ENCODE measurements around the gene CNNM1. TPM values are rescaled to one million over a fixed set of nuclear protein-coding genes. Genes with fewer than 3 reads are reported as not detected.

Gene CNNM1
- total and polyA plus RNA-seq, 2 donors (not counting 1 experiment from before 2014, with no cell fraction given) = not detected

GRCh38 chr10:99435986-99436638, 107.0 kb downstream of the CNNM1 start:
- peak; percentile 79 for TF ChIP-seq CTCF (IDR thresholded peaks at IDR 0.05)
- no peak for TF ChIP-seq EZH2 (IDR thresholded peaks at IDR 0.05; ENCODE audit: borderline replicate concordance, insufficient read depth, low read depth, low read length, poor library complexity, severe bottlenecking)
- Histone ChIP-seq H3K79me2 (ENCODE audit: control insufficient read depth, insufficient read depth, low read length) (peaks cover under 1% of the 10 kb centered on the region), H3K9me3 (ENCODE audit: control extremely low read depth in 1 of 3, control insufficient read depth in 2 of 3, insufficient read depth in 1 of 3, low read length in 2 of 3) (no peaks in the 10 kb centered on the region), H3K4me3 (ENCODE audit: control extremely low read depth in 1 of 5, extremely low read depth in 1 of 5, insufficient read depth in 1 of 5, low read depth in 2 of 5, low read length in 4 of 5) (no peak overlapping the region), H2AFZ (ENCODE audit: insufficient read depth, low read depth, low read length, poor library complexity, severe bottlenecking) (no peak overlapping the region), H3K27me3 (replicated peaks in 1 of 4; ENCODE audit: control extremely low read depth in 1 of 4, control insufficient read depth in 3 of 4, insufficient read depth in 4 of 4, low read length in 3 of 4) (no peaks in the 10 kb centered on the region), H3K4me1 (ENCODE audit: control insufficient read depth in 2 of 2, insufficient read depth in 2 of 2, low read length in 2 of 2) (peaks cover 7 to 8% of the 10 kb centered on the region in 2 donors), H3K36me3 (replicated peaks in 1 of 2; ENCODE audit: control extremely low read depth in 1 of 2, control insufficient read depth in 1 of 2, extremely low read depth in 1 of 2, insufficient read depth in 2 of 2, low read length in 1 of 2) (no peaks in the 10 kb centered on the region), H4K20me1 (ENCODE audit: control insufficient read depth, insufficient read depth, low read length, poor library complexity, severe bottlenecking) (no peaks in the 10 kb centered on the region), H3K9ac (ENCODE audit: low read length) (no peak overlapping the region), H3K27ac (ENCODE audit: low read length in 2 of 2) (no peak overlapping the region), H3K4me2 (replicated peaks; ENCODE audit: low read depth, low read length, poor library complexity, severe bottlenecking) (no peak overlapping the region)
- H3K4me3 Mint-ChIP-seq = no peak overlapping the region
- 85% methylated on average over 1 of the region's 5 CpGs for WGBS (ENCODE audit: insufficient coverage)
- CTCF ChIA-PET = interaction anchor here (0.5 to 6.2 kb wide), 45 partner anchors 9 to 1700 kb away, joined by 3 to 81 read pairs (median 4); partner anchors contain the start of genes ENTPD7, HIF1AN, R3HCC1L and SLC25A28
- H3K9me3 Mint-ChIP-seq (ENCODE audit: insufficient read depth) = no peaks in the 10 kb centered on the region
- H3K27ac Mint-ChIP-seq = peak overlapping the region; percentile 26
- POLR2A ChIA-PET = interaction anchor here (1.3 kb wide), 1 partner anchor 184 kb away, joined by 3 read pairs; the partner anchor contains the start of gene SLC25A28
- H3K27me3 Mint-ChIP-seq = no peaks in the 10 kb centered on the region
- intact Hi-C loops (cut with micrococcal nuclease) = loop anchor here (1.0 kb wide), 4 partner anchors 44 to 275 kb away; no protein-coding TSS in a partner anchor
- H3K4me1 Mint-ChIP-seq = peaks cover 11% of the 10 kb centered on the region
- DNase-seq = peak; percentile 66
- ATAC-seq (ENCODE audit: low read depth) = peak; percentile 58

GRCh38 chr10:99438890-99439289, 109.7 kb downstream of the CNNM1 start:
- TF ChIP-seq EZH2 (IDR thresholded peaks at IDR 0.05; ENCODE audit: borderline replicate concordance, insufficient read depth, low read depth, low read length, poor library complexity, severe bottlenecking) (no peak), CTCF (IDR thresholded peaks at IDR 0.05) (no peak)
- no peaks in the 10 kb centered on the region for H3K9me3 ChIP-seq (ENCODE audit: control extremely low read depth in 1 of 3, control insufficient read depth in 2 of 3, insufficient read depth in 1 of 3, low read length in 2 of 3)
- DNase-seq = no peak
- intact Hi-C loops (cut with micrococcal nuclease) = no loop called here
- no peak overlapping the region for H3K27ac ChIP-seq (ENCODE audit: low read length in 2 of 2)
- Mint-ChIP-seq H3K27me3 (peaks cover 4% of the 10 kb centered on the region), H3K4me3 (no peak overlapping the region), H3K4me1 (no peaks in the 10 kb centered on the region), H3K9me3 (ENCODE audit: insufficient read depth) (no peaks in the 10 kb centered on the region), H3K27ac (no peak overlapping the region)
- no peak overlapping the region for H3K9ac ChIP-seq (ENCODE audit: low read length)
- no peaks in the 10 kb centered on the region for H4K20me1 ChIP-seq (ENCODE audit: control insufficient read depth, insufficient read depth, low read length, poor library complexity, severe bottlenecking)
- WGBS (ENCODE audit: insufficient coverage) = no CpG with 5 or more reads among the region's 2 CpGs
- no peaks in the 10 kb centered on the region for H3K79me2 ChIP-seq (ENCODE audit: control insufficient read depth, insufficient read depth, low read length)
- H3K4me2 ChIP-seq (replicated peaks; ENCODE audit: low read depth, low read length, poor library complexity, severe bottlenecking) = no peak overlapping the region
- ChIA-PET POLR2A (no interaction called here), CTCF (interaction anchor here (0.8 to 6.2 kb wide), 3 partner anchors 8 to 272 kb away, joined by 3 to 81 read pairs (median 3); partner anchors contain the start of gene GOT1)
- no peak overlapping the region for H3K4me3 ChIP-seq (ENCODE audit: control extremely low read depth in 1 of 5, extremely low read depth in 1 of 5, insufficient read depth in 1 of 5, low read depth in 2 of 5, low read length in 4 of 5)
- H3K4me1 ChIP-seq (ENCODE audit: control insufficient read depth in 2 of 2, insufficient read depth in 2 of 2, low read length in 2 of 2) = no peaks in the 10 kb centered on the region
- H2AFZ ChIP-seq (ENCODE audit: insufficient read depth, low read depth, low read length, poor library complexity, severe bottlenecking) = no peak overlapping the region
- ATAC-seq (ENCODE audit: low read depth) = no peak
- no peaks in the 10 kb centered on the region for H3K36me3 ChIP-seq (replicated peaks in 1 of 2; ENCODE audit: control extremely low read depth in 1 of 2, control insufficient read depth in 1 of 2, extremely low read depth in 1 of 2, insufficient read depth in 2 of 2, low read length in 1 of 2)
- H3K27me3 ChIP-seq (replicated peaks in 1 of 4; ENCODE audit: control extremely low read depth in 1 of 4, control insufficient read depth in 3 of 4, insufficient read depth in 4 of 4, low read length in 3 of 4) = no peaks in the 10 kb centered on the region

All from B cell (primary cell).